ENCODE results near the gene ACOX3. TPM values are rescaled to one million over a fixed set of nuclear protein-coding genes. Genes with fewer than 3 reads are reported as not detected.

Gene ACOX3
- total and polyA plus RNA-seq, 4 donors, result 11.4 to 24.6 (median 13.6) TPM

- 95% methylated on average over 39 of the region's 39 CpGs for WGBS
- DNase-seq (ENCODE audit: low spot score), result no peak
- H3K9me3 ChIP-seq (ENCODE audit: control insufficient read depth in 4 of 4, low read length in 3 of 4), result no peaks in the 10 kb centered on the region
These were observed 63.1 kb downstream of the ACOX3 start for GRCh38 chr4:8377103-8378075.

More at GRCh38 chr4:8377103-8378075, 63.1 kb downstream of the ACOX3 start:
- H3K4me1 ChIP-seq (ENCODE audit: control insufficient read depth in 4 of 4, insufficient read depth in 4 of 4, low read length in 3 of 4), result no peaks in the 10 kb centered on the region
- no peaks in the 10 kb centered on the region for H3K27me3 ChIP-seq (ENCODE audit: control insufficient read depth in 4 of 4, insufficient read depth in 4 of 4, low read length in 3 of 4)
- peaks cover 0 to 11% (median 0%) of the 10 kb centered on the region in 4 donors for H3K36me3 ChIP-seq (ENCODE audit: control insufficient read depth in 4 of 4, insufficient read depth in 3 of 4, low read depth in 1 of 4, low read length in 3 of 4)
- no peak overlapping the region for H3K9ac ChIP-seq (ENCODE audit: low read depth in 1 of 2, low read length in 2 of 2)
- H3K27ac ChIP-seq (ENCODE audit: low read depth in 1 of 2, low read length in 2 of 2), result no peak overlapping the region
- H3K4me3 ChIP-seq (ENCODE audit: low read depth in 1 of 3, low read length in 3 of 3), result no peak overlapping the region
- no peak for TF ChIP-seq REST (IDR thresholded peaks at IDR 0.05)
- TF ChIP-seq ATF3 (IDR thresholded peaks at IDR 0.05), result no peak
- TF ChIP-seq JUND (IDR thresholded peaks at IDR 0.05), result no peak
- TF ChIP-seq FOXA1 (IDR thresholded peaks at IDR 0.05), result no peak
- no peak for TF ChIP-seq HNF4G (IDR thresholded peaks at IDR 0.05)
- no peak for TF ChIP-seq EGR1 (IDR thresholded peaks at IDR 0.05; ENCODE audit: low read depth in 2 of 2)
- no peak for TF ChIP-seq YY1 (IDR thresholded peaks at IDR 0.05)
- no peak for TF ChIP-seq FOXA2 (IDR thresholded peaks at IDR 0.05)
- no peak for TF ChIP-seq ZBTB33 (IDR thresholded peaks at IDR 0.05)
- TF ChIP-seq RXRA (IDR thresholded peaks at IDR 0.05), result no peak
- TF ChIP-seq RAD21 (IDR thresholded peaks at IDR 0.05), result no peak
- no peak for TF ChIP-seq SP1 (IDR thresholded peaks at IDR 0.05)
- no peak for TF ChIP-seq NR2F2 (IDR thresholded peaks at IDR 0.05)
- TF ChIP-seq MAX (IDR thresholded peaks at IDR 0.05), result no peak
- TF ChIP-seq HNF4A (conservative IDR thresholded peaks at IDR 0.05), result no peak
- TF ChIP-seq TAF1 (conservative IDR thresholded peaks at IDR 0.05), result no peak
- TF ChIP-seq GABPA (IDR thresholded peaks at IDR 0.05 in 1 of 2, conservative IDR thresholded peaks at IDR 0.05 in 1 of 2), result no peak
- no peak for TF ChIP-seq CTCF (IDR thresholded peaks at IDR 0.05; ENCODE audit: low read depth, low read length, missing input control)

Measured in liver (tissue), 9 donors.